ENCODE results near the gene TMSB10. TPM values are rescaled to one million over a fixed set of nuclear protein-coding genes. Genes with fewer than 3 reads are reported as not detected.
"Not testable (repeated sequence)": the region's sequence is repeated elsewhere in the genome, so short reads cannot be mapped to it uniquely, and the experiment has no call there.

Gene TMSB10
- total RNA-seq, 1 donor = 3,268 TPM

GRCh38 chr2:84875213-84875560 is 30.3 kb upstream of the TMSB10 start:
- Histone ChIP-seq H3K4me3 (ENCODE audit: low read length) (no peak overlapping the region), H3K4me1 (ENCODE audit: insufficient read depth, low read length) (peaks cover 39% of the 10 kb centered on the region), H3K9me3 (ENCODE audit: low read depth, low read length) (no peaks in the 10 kb centered on the region), H3K27me3 (ENCODE audit: insufficient read depth, low read length) (peaks cover 18% of the 10 kb centered on the region)

- peaks cover 44% of the 10 kb centered on the region for H3K4me1 ChIP-seq (ENCODE audit: insufficient read depth, low read length)
- not testable (repeated sequence) for H3K9me3 ChIP-seq (ENCODE audit: low read depth, low read length); H3K4me3 ChIP-seq (ENCODE audit: low read length)
- peaks cover 22% of the 10 kb centered on the region for H3K27me3 ChIP-seq (ENCODE audit: insufficient read depth, low read length)
These were observed 29.8 kb upstream of the TMSB10 start for GRCh38 chr2:84875619-84876018.

DNA sequence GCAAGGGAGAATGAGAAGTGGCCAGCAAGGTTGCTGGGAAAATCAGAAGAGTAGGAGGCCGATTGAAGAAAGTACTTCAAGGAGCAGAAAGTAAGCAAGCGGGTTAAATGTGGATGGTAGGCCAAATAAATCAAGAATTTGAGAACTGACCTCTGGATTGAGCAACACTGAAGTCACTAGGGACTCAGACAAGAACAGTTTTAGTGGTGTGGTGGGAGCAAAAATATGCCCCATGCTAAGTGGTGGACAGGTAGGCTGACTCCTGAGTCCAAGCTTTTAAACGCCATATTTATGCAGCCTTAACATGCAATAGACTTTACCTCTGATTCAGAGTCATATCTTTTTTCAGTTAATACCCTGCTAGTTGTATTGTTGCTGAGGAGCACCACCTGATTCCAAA is 29.1 kb upstream of the TMSB10 start:
- H3K4me1 ChIP-seq (ENCODE audit: insufficient read depth, low read length) = peaks cover 47% of the 10 kb centered on the region

DNA sequence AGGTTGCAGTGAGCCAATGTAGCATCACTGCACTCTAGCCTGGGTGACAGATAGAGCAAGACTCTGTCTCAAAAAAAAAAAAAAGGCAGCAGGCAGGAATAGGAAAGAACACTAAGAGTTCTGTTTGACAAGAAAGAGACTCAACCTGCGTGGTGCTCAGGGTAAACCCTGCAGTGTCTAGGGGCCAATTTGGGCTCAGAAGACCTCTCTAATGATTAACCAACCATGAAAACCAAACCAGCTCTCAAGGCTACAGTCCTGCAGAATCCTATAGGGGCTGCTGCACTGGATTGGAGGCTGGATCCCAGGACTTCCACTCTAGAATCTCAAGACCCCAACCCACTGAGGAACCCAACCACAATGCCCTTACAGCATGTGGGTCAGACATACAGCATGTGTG is 27.0 kb upstream of the TMSB10 start:
- peak overlapping the region; percentile 32 for H3K4me3 ChIP-seq (ENCODE audit: low read length)
- H3K27me3 ChIP-seq (ENCODE audit: insufficient read depth, low read length) = peaks cover 32% of the 10 kb centered on the region
- H3K9me3 ChIP-seq (ENCODE audit: low read depth, low read length) = no peaks in the 10 kb centered on the region
- H3K4me1 ChIP-seq (ENCODE audit: insufficient read depth, low read length) = peaks cover 59% of the 10 kb centered on the region

More for the DNA sequence above, 29.1 kb upstream of the TMSB10 start:
- peaks cover 26% of the 10 kb centered on the region for H3K27me3 ChIP-seq (ENCODE audit: insufficient read depth, low read length)
- no peaks in the 10 kb centered on the region for H3K9me3 ChIP-seq (ENCODE audit: low read depth, low read length)
- no peak overlapping the region for H3K4me3 ChIP-seq (ENCODE audit: low read length)

GRCh38 chr2:84878896-84879583 is 26.4 kb upstream of the TMSB10 start:
- peak overlapping the region; percentile 32 for H3K4me3 ChIP-seq (ENCODE audit: low read length)
- H3K4me1 ChIP-seq (ENCODE audit: insufficient read depth, low read length) = peaks cover 59% of the 10 kb centered on the region
- no peaks in the 10 kb centered on the region for H3K9me3 ChIP-seq (ENCODE audit: low read depth, low read length)
- peaks cover 32% of the 10 kb centered on the region for H3K27me3 ChIP-seq (ENCODE audit: insufficient read depth, low read length)

GRCh38 chr2:84879584-84880394 is 25.7 kb upstream of the TMSB10 start:
- Histone ChIP-seq H3K4me1 (ENCODE audit: insufficient read depth, low read length) (peaks cover 53% of the 10 kb centered on the region), H3K4me3 (ENCODE audit: low read length) (peak overlapping the region; percentile 42), H3K9me3 (ENCODE audit: low read depth, low read length) (no peaks in the 10 kb centered on the region), H3K27me3 (ENCODE audit: insufficient read depth, low read length) (peaks cover 32% of the 10 kb centered on the region)

- Histone ChIP-seq H3K4me1 (ENCODE audit: insufficient read depth, low read length) (peaks cover 47% of the 10 kb centered on the region), H3K9me3 (ENCODE audit: low read depth, low read length) (no peaks in the 10 kb centered on the region), H3K4me3 (ENCODE audit: low read length) (peak overlapping the region; percentile 42), H3K27me3 (ENCODE audit: insufficient read depth, low read length) (peaks cover 32% of the 10 kb centered on the region)
These were observed 25.1 kb upstream of the TMSB10 start for GRCh38 chr2:84880395-84880644.

DNA sequence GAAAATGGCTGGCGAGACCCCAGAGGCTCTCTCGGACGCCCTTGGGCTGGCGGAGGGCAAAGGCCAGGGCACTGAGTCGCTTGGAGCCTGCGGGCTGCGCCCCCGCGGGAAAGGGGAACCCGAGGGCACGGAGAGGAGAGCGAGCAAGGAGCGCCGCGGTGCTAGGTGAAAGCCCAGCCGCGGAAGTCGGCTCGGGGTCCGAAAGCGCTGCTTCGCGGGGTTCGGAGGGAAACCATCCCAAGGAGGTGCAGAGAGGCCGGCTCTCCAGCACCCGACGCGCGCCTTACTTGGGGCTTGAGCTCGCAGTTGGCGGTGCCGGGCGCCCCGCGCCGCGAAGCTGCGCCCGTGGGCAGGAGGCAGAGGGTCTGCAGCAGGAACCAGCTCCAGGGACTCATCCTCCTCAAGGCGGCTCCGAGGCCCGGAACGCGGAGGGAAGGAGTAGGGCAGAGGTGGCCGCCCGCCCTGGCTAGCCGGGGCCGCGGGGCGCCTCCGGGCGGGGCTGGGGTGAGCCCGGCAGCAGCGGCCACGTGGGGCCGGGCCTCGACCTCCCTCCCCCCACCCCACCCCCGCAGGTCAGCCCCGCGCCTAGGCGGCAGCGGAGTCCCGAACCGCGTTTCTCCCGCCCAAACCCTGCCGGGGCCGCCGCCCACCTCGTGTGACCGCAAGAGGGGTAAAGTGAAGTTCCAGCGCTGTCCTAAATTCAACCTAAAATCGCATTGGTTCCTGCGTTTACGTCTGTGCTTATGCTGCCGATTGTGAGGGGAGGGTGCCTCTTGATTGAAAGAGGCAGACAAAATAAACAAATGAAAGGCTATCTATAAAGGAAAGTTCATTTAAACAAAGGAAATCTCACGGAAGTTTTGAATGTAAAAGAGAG is 24.6 kb upstream of the TMSB10 start, which contains the start of gene TRABD2A:
TSS of gene TRABD2A (minus strand) at position 440 of the 877 bp plus-strand sequence. CDS start at position 395, 45 bp downstream.
- H3K4me3 ChIP-seq (ENCODE audit: low read length) = peak within 1 kb of the TSS; percentile 42
- H3K27me3 ChIP-seq (ENCODE audit: insufficient read depth, low read length) = peaks cover 32% of the 10 kb centered on the region
- no peaks in the 10 kb centered on the region for H3K9me3 ChIP-seq (ENCODE audit: low read depth, low read length)
- H3K4me1 ChIP-seq (ENCODE audit: insufficient read depth, low read length) = peaks cover 43% of the 10 kb centered on the region

DNA sequence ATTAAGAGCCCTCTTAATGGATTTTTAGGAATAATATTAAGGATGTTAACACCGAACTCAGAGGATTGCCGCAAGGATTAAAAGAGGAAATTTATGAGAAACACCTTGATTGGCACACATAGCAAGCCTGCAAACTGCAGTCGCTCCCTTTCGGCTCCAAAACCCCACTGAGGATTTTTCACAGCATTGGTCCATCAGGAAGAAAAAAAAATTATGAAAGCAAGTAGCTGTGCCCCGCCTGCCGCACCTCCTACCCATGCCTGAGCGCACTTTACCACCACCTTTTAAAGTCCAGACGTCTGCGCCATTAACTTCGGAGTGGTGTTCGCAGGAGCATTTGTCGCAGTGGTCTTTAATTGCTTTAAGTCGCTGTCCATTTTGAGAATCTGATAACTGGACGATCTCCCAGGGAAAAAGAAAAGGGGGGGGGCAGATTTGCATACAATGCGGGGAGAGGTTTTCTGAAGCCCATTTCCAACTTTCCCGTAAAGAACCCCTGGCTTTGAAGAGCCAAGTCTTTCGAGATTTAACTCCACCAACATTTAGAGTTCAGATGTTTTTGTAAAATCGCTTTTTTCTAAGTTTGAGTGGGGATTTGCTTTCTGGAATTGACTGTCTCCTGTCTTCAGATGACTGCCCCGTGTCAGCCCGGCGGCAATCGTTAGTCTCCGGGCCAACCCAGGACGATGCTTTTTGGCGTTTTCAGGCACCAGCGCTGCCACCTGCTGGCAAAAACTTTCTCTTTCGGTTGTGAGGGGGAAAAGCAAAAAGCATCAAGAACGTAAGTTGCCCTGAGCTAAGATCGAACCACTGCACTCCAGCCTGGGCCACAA is 23.7 kb upstream of the TMSB10 start:
- no peaks in the 10 kb centered on the region for H3K9me3 ChIP-seq (ENCODE audit: low read depth, low read length)
- peak overlapping the region; percentile 42 for H3K4me3 ChIP-seq (ENCODE audit: low read length)
- peaks cover 43% of the 10 kb centered on the region for H3K4me1 ChIP-seq (ENCODE audit: insufficient read depth, low read length)
- H3K27me3 ChIP-seq (ENCODE audit: insufficient read depth, low read length) = peaks cover 32% of the 10 kb centered on the region

DNA sequence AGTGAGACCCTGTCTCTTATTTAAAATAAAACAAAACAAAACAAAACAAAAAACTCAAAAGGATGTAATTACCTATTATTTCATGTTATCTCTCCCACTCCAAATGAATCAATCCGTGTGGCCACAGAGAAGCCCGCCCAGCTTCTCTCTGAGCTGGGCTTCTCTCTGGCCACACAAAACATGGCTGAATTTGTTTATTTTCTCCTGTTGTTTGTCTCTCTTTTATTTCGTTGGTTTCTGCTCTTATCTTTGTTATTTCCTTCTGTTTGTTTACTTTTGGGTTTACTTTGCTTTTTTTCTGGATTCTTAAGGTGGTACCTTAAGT is 23.1 kb upstream of the TMSB10 start:
- H3K27me3 ChIP-seq (ENCODE audit: insufficient read depth, low read length) = peaks cover 32% of the 10 kb centered on the region
- peak overlapping the region; percentile 42 for H3K4me3 ChIP-seq (ENCODE audit: low read length)
- H3K9me3 ChIP-seq (ENCODE audit: low read depth, low read length) = no peaks in the 10 kb centered on the region
- H3K4me1 ChIP-seq (ENCODE audit: insufficient read depth, low read length) = peaks cover 47% of the 10 kb centered on the region

DNA sequence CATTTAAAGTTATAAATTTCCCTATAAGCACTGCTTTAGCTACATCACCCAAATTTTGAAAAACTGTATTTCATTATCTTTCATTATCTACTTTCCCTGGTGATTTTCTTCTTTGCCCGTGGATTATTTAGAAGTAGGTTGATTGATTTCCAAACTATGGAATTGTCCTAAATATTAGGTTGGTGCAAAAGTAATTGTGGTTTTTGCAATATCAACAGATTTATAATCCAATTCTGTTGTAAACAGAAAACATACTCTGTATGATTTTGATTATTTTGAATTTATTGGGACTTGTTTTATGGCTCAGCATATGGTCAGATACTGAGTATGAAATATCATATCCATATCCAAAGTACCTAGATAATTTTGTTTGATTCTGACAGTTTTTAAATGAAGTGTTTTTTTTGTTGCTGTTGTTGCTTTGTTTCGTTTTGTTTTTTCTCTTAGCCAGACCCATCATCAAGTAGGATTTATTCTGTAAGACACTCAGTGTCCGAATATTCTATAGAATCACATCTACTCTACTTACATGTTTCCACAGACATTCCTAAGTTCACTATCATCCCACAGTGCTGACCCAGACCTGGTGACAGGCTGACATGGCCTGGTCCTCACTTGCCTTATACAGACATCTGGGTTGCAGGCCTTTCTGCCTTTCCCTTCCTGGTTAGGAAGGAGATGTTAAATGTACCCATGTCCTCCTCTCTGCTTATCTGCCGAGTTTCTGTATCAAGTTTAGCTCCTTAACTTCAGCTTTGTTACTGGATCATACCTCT is 22.5 kb upstream of the TMSB10 start:
- H3K4me1 ChIP-seq (ENCODE audit: insufficient read depth, low read length) = peaks cover 50% of the 10 kb centered on the region
- peaks cover 30% of the 10 kb centered on the region for H3K27me3 ChIP-seq (ENCODE audit: insufficient read depth, low read length)
- H3K9me3 ChIP-seq (ENCODE audit: low read depth, low read length) = no peaks in the 10 kb centered on the region
- H3K4me3 ChIP-seq (ENCODE audit: low read length) = no peak overlapping the region

GRCh38 chr2:84884449-84884848 is 21.0 kb upstream of the TMSB10 start:
- H3K27me3 ChIP-seq (ENCODE audit: insufficient read depth, low read length) = peaks cover 19% of the 10 kb centered on the region
- no peaks in the 10 kb centered on the region for H3K9me3 ChIP-seq (ENCODE audit: low read depth, low read length)
- H3K4me3 ChIP-seq (ENCODE audit: low read length) = no peak overlapping the region
- peaks cover 54% of the 10 kb centered on the region for H3K4me1 ChIP-seq (ENCODE audit: insufficient read depth, low read length)

- no peak overlapping the region for H3K4me3 ChIP-seq (ENCODE audit: low read length)
- H3K4me1 ChIP-seq (ENCODE audit: insufficient read depth, low read length) = peaks cover 50% of the 10 kb centered on the region
- peaks cover 15% of the 10 kb centered on the region for H3K27me3 ChIP-seq (ENCODE audit: insufficient read depth, low read length)
- no peaks in the 10 kb centered on the region for H3K9me3 ChIP-seq (ENCODE audit: low read depth, low read length)
These were observed 20.3 kb upstream of the TMSB10 start for GRCh38 chr2:84885111-84885510.

DNA sequence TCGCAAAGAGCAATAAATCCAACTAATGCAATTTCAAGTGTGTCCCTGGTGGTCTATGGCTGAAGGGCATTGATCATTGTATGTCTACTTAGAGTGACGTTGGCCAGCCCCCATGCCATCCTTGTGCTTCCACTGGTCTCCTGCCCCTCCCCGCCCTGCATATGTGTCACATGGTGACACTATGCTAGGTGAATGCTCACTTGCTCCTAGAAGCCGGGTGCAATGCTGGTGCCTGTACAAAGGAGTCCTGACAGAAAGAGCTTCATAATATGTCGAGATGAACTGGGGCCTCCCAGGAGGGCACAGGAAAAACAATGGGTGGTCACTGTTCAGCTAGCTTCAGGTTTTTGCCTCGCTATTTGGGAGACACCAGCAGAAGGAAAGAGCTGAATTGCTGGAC is 18.7 kb upstream of the TMSB10 start:
- H3K9me3 ChIP-seq (ENCODE audit: low read depth, low read length) = no peaks in the 10 kb centered on the region
- H3K4me1 ChIP-seq (ENCODE audit: insufficient read depth, low read length) = peaks cover 38% of the 10 kb centered on the region

More for the DNA sequence above, 18.7 kb upstream of the TMSB10 start:
- Histone ChIP-seq H3K27me3 (ENCODE audit: insufficient read depth, low read length) (peaks cover 2% of the 10 kb centered on the region), H3K4me3 (ENCODE audit: low read length) (no peak overlapping the region)
